GM23338 (cell line): ENCODE measurements around the gene NUDC. TPM values are rescaled to one million over a fixed set of nuclear protein-coding genes. Genes with fewer than 3 reads are reported as not detected.
"Not testable (repeated sequence)": the region's sequence is repeated elsewhere in the genome, so short reads cannot be mapped to it uniquely, and the experiment has no call there.

Experiments
- ATAC-seq: fragments of 200-7000 bp; cut with Tn5 transposase; 3 replicates; pipeline ENCODE4 v1.9.1; 2020
- DNase-seq: peaks from one replicate; pipeline ENCODE4 v3.0.0-alpha.2; 2015; ENCODE audit warnings: low spot score
- H2AFZ ChIP-seq: fragments of 200-600 bp; sonication (generic); 2 replicates; pipeline ENCODE4 v1.8.0; 2016; ENCODE audit warnings: antibody characterized with exemption, mild to moderate bottlenecking, moderate library complexity
- H3F3A ChIP-seq: fragments of 200-600 bp; sonication (generic); replicated peaks from 2 replicates; pipeline ENCODE4 v1.8.0; 2017; ENCODE audit warnings: antibody characterized with exemption, mixed run types, low read depth
- H3K27ac ChIP-seq: fragments of 200-600 bp; sonication (generic); 2 replicates; pipeline ENCODE4 v1.6.1; 2016; ENCODE audit warnings: low read depth
- H3K27me3 ChIP-seq: fragments of 200-600 bp; sonication (generic); 2 replicates; pipeline ENCODE4 v1.8.0; 2016; ENCODE audit warnings: mild to moderate bottlenecking, mixed run types, moderate library complexity; ENCODE audit not compliant: insufficient read depth
- H3K36me3 ChIP-seq: fragments of 200-600 bp; sonication (generic); 2 replicates; pipeline ENCODE4 v1.8.0; 2016; ENCODE audit warnings: mild to moderate bottlenecking; ENCODE audit not compliant: insufficient read depth
- H3K4me1 ChIP-seq: fragments of 200-600 bp; sonication (generic); 2 replicates; pipeline ENCODE4 v1.8.0; 2016; ENCODE audit warnings: mild to moderate bottlenecking, moderate library complexity; ENCODE audit not compliant: insufficient read depth
- H3K4me2 ChIP-seq: fragments of 200-600 bp; sonication (generic); 2 replicates; pipeline ENCODE4 v1.7.1; 2017; ENCODE audit warnings: mixed run types
- H3K4me3 ChIP-seq: fragments of 200-600 bp; sonication (generic); 2 replicates; pipeline ENCODE4 v1.6.1; 2016; ENCODE audit warnings: mixed run types
- H3K79me2 ChIP-seq: fragments of 200-600 bp; sonication (generic); replicated peaks from 2 replicates; pipeline ENCODE4 v1.8.0; 2017; ENCODE audit warnings: mild to moderate bottlenecking; ENCODE audit not compliant: insufficient read depth
- H3K9me2 ChIP-seq: fragments of 200-600 bp; sonication (generic); 2 replicates; pipeline ENCODE4 v1.8.0; 2017; ENCODE audit not compliant: insufficient read depth
- H4K20me1 ChIP-seq: fragments of 200-600 bp; sonication (generic); replicated peaks from 2 replicates; pipeline ENCODE4 v1.8.0; 2017; ENCODE audit warnings: mild to moderate bottlenecking; ENCODE audit not compliant: insufficient read depth
- H3K27ac Mint-ChIP-seq: 2 replicates; pipeline ENCODE4 v1.8.0; 2020; ENCODE audit warnings: inconsistent platforms, mild to moderate bottlenecking, moderate library complexity, mixed read lengths
- H3K27me3 Mint-ChIP-seq: 3 replicates; pipeline ENCODE4 v1.8.0; 2022; ENCODE audit warnings: low read depth, mild to moderate bottlenecking, moderate library complexity, mixed read lengths, inconsistent platforms; ENCODE audit not compliant: insufficient read depth, poor library complexity
- H3K36me3 Mint-ChIP-seq: 3 replicates; pipeline ENCODE4 v1.8.0; 2021; ENCODE audit warnings: low read depth, mild to moderate bottlenecking, inconsistent platforms, moderate library complexity, mixed read lengths
- H3K4me1 Mint-ChIP-seq: 3 replicates; pipeline ENCODE4 v1.8.0; 2020; ENCODE audit warnings: mild to moderate bottlenecking, inconsistent platforms, mixed read lengths
- H3K4me3 Mint-ChIP-seq: 3 replicates; pipeline ENCODE4 v1.8.0; 2021; ENCODE audit warnings: moderate library complexity, mild to moderate bottlenecking, inconsistent platforms, mixed read lengths
- H3K9me3 Mint-ChIP-seq: 3 replicates; pipeline ENCODE4 v1.8.0; 2020; ENCODE audit warnings: moderate library complexity, mild to moderate bottlenecking, inconsistent platforms, mixed read lengths
- EZH2 ChIP-seq: fragments of 200-600 bp; sonication (generic); IDR thresholded peaks from one replicate; pipeline ENCODE4 v1.8.0; 2017; ENCODE audit warnings: antibody characterized with exemption, mild to moderate bottlenecking, low read depth; ENCODE audit not compliant: unreplicated experiment
- EZH2phosphoT487 ChIP-seq: fragments of 200-600 bp; sonication (generic); IDR thresholded peaks from one replicate; pipeline ENCODE4 v1.8.1; 2018; ENCODE audit warnings: antibody characterized with exemption; ENCODE audit not compliant: unreplicated experiment
- STAT1 ChIP-seq: IDR thresholded peaks from one replicate; pipeline ENCODE4 v1.6.1; 2016; ENCODE audit warnings: antibody characterized with exemption; ENCODE audit not compliant: unreplicated experiment
- ZNF331 ChIP-seq: fragments of 250-450 bp; sonication (Bioruptor Pico); IDR thresholded peaks from 2 replicates; pipeline ENCODE4 v1.5.0; 2020; ENCODE audit warnings: low read depth, mild to moderate bottlenecking, moderate library complexity
- polyA plus RNA-seq: library from polyadenylated mRNA; unstranded; fragments of >200 nt; fragmentation: Nextera tagmentation; extraction: Ambion mirVana; gene quantifications from 2 replicates; pipeline ENCODE4 v1.2.1, GENCODE V29; 2016
- total RNA-seq: library from RNA; depleted of rRNA; stranded (reverse); fragments of >200 nt; shearing (Covaris generic); gene quantifications from 2 replicates; pipeline ENCODE4 v1.2.3, GENCODE V29; 2014
- TF ChIP-seq, protein P1 (sequence below): IDR thresholded peaks from one replicate; pipeline ENCODE4 v1.6.1; 2018; ENCODE audit warnings: antibody characterized with exemption; ENCODE audit not compliant: unreplicated experiment
- TF ChIP-seq, protein P2 (sequence below), 2 experiments: fragments of 200-600 bp in 1 of 2; sonication (generic) in 1 of 2; conservative IDR thresholded peaks; 2 replicates each; pipeline versions ENCODE4 v1.5.1 to v1.6.1; 2016 to 2017; ENCODE audit warnings: antibody characterized with exemption in 2 of 2, low read depth in 2 of 2, mild to moderate bottlenecking in 2 of 2, moderate library complexity in 1 of 2
- TF ChIP-seq, protein P3 (sequence below): fragments of 250-450 bp; sonication (Bioruptor Pico); IDR thresholded peaks from 2 replicates; pipeline ENCODE4 v1.5.0; 2020; ENCODE audit warnings: mild to moderate bottlenecking, moderate library complexity
- TF ChIP-seq, protein P4 (sequence below): IDR thresholded peaks from 2 replicates; pipeline ENCODE4 v1.6.1; 2016; ENCODE audit warnings: antibody characterized with exemption

The NUDC gene
- total and polyA plus RNA-seq, 2 experiments from 2014 or later = 96.2 to 224 TPM

DNA sequence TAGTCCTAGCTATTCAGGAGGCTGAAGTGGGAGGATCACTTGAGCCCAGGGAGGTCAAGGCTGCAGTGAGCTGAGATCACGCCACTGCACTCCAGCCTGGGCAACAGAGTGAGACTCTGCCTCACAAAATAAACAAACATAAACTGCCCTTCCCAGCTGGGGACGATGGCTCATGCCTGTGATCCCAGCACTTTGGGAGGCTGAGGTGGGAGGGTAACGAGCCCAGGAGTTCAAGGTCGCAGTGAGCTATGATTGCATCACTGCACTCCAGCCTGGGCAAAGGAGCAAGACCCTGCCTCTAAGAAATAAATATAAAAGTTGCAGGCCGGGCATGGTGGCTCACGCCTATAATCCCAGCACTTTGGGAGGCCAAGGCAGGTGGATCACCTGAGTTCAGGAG is 39.9 kb upstream of the NUDC start:
- not testable (repeated sequence) for H3K27ac Mint-ChIP-seq, H3K79me2 ChIP-seq, H3K4me1 Mint-ChIP-seq, ATAC-seq, H3K27ac ChIP-seq, H4K20me1 ChIP-seq, H2AFZ ChIP-seq, H3K9me3 Mint-ChIP-seq, H3K27me3 Mint-ChIP-seq, H3K4me3 Mint-ChIP-seq, H3K9me2 ChIP-seq, H3K4me3 ChIP-seq, H3K4me1 ChIP-seq, H3K27me3 ChIP-seq, DNase-seq, H3K4me2 ChIP-seq
- H3K36me3 Mint-ChIP-seq = peaks cover 59% of the 10 kb centered on the region
- H3K36me3 ChIP-seq = peaks cover 36% of the 10 kb centered on the region
- H3F3A ChIP-seq = 0 out of 2 replicates have a peak, but pooled peaks cover 16% of the 10 kb centered on the region

DNA sequence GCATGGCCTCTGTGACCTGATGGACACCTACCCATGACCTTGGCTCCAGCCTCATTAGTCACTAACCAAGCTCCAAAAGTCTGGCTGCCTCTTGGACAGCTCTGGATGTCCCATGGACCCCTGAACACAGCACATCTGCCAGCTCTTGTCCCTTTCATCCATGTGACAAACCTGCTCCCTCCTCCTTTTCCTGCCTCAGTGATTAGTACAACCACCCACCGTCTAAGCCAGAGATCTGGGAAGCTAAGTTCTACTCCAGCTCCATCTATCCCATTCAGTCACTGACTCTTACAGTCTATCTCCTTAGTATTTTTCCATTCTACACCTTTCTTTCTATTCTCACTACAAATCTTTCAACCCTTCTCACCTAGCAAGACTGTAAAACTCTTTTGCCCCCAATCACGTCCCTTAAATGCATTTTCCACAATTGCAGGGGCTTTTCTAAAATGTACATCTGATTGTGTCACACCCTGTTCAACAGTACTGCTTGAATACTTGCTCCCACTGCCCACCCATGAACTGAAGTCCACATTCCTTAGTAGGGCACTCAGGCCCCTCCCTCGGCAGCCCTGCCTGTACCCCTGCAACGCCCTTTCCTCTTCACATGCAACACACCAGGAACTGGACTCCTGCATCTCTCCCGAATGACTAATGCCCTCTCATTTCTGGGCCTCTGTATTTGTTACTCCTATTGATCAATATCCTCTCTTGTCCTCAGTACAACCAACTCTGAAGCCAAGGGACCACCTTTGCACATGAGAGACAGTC is 38.7 kb upstream of the NUDC start:
- peaks cover 32% of the 10 kb centered on the region for H3K36me3 ChIP-seq
- no peaks in the 10 kb centered on the region for H3K79me2 ChIP-seq
- H3K27me3 ChIP-seq = no peaks in the 10 kb centered on the region
- DNase-seq (no peak), ATAC-seq (no peak)
- Mint-ChIP-seq H3K36me3 (peaks cover 61% of the 10 kb centered on the region), H3K4me3 (no peak overlapping the region), H3K27ac (no peak overlapping the region), H3K27me3 (peaks cover 2% of the 10 kb centered on the region), H3K9me3 (no peaks in the 10 kb centered on the region), H3K4me1 (no peaks in the 10 kb centered on the region)
- no peak overlapping the region for H3K27ac ChIP-seq
- H3K9me2 ChIP-seq = no peaks in the 10 kb centered on the region
- H4K20me1 ChIP-seq = peaks cover 6% of the 10 kb centered on the region; the same call in 1 of the 2 replicates
- no peak overlapping the region for H2AFZ ChIP-seq
- 0 out of 2 replicates have a peak, but pooled peaks cover 12% of the 10 kb centered on the region for H3F3A ChIP-seq
- TF ChIP-seq, protein P1, sequence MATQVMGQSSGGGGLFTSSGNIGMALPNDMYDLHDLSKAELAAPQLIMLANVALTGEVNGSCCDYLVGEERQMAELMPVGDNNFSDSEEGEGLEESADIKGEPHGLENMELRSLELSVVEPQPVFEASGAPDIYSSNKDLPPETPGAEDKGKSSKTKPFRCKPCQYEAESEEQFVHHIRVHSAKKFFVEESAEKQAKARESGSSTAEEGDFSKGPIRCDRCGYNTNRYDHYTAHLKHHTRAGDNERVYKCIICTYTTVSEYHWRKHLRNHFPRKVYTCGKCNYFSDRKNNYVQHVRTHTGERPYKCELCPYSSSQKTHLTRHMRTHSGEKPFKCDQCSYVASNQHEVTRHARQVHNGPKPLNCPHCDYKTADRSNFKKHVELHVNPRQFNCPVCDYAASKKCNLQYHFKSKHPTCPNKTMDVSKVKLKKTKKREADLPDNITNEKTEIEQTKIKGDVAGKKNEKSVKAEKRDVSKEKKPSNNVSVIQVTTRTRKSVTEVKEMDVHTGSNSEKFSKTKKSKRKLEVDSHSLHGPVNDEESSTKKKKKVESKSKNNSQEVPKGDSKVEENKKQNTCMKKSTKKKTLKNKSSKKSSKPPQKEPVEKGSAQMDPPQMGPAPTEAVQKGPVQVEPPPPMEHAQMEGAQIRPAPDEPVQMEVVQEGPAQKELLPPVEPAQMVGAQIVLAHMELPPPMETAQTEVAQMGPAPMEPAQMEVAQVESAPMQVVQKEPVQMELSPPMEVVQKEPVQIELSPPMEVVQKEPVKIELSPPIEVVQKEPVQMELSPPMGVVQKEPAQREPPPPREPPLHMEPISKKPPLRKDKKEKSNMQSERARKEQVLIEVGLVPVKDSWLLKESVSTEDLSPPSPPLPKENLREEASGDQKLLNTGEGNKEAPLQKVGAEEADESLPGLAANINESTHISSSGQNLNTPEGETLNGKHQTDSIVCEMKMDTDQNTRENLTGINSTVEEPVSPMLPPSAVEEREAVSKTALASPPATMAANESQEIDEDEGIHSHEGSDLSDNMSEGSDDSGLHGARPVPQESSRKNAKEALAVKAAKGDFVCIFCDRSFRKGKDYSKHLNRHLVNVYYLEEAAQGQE = no peak
- TF ChIP-seq ZNF331 (CRISPR knock-in tag) (no peak), EZH2 (no peak), STAT1 (no peak), EZH2phosphoT487 (no peak)
- TF ChIP-seq, protein P2, sequence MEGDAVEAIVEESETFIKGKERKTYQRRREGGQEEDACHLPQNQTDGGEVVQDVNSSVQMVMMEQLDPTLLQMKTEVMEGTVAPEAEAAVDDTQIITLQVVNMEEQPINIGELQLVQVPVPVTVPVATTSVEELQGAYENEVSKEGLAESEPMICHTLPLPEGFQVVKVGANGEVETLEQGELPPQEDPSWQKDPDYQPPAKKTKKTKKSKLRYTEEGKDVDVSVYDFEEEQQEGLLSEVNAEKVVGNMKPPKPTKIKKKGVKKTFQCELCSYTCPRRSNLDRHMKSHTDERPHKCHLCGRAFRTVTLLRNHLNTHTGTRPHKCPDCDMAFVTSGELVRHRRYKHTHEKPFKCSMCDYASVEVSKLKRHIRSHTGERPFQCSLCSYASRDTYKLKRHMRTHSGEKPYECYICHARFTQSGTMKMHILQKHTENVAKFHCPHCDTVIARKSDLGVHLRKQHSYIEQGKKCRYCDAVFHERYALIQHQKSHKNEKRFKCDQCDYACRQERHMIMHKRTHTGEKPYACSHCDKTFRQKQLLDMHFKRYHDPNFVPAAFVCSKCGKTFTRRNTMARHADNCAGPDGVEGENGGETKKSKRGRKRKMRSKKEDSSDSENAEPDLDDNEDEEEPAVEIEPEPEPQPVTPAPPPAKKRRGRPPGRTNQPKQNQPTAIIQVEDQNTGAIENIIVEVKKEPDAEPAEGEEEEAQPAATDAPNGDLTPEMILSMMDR (conservative IDR thresholded peaks at IDR 0.05; ENCODE audit: low read depth in 2 of 2) = no peak
- TF ChIP-seq, protein P3, sequence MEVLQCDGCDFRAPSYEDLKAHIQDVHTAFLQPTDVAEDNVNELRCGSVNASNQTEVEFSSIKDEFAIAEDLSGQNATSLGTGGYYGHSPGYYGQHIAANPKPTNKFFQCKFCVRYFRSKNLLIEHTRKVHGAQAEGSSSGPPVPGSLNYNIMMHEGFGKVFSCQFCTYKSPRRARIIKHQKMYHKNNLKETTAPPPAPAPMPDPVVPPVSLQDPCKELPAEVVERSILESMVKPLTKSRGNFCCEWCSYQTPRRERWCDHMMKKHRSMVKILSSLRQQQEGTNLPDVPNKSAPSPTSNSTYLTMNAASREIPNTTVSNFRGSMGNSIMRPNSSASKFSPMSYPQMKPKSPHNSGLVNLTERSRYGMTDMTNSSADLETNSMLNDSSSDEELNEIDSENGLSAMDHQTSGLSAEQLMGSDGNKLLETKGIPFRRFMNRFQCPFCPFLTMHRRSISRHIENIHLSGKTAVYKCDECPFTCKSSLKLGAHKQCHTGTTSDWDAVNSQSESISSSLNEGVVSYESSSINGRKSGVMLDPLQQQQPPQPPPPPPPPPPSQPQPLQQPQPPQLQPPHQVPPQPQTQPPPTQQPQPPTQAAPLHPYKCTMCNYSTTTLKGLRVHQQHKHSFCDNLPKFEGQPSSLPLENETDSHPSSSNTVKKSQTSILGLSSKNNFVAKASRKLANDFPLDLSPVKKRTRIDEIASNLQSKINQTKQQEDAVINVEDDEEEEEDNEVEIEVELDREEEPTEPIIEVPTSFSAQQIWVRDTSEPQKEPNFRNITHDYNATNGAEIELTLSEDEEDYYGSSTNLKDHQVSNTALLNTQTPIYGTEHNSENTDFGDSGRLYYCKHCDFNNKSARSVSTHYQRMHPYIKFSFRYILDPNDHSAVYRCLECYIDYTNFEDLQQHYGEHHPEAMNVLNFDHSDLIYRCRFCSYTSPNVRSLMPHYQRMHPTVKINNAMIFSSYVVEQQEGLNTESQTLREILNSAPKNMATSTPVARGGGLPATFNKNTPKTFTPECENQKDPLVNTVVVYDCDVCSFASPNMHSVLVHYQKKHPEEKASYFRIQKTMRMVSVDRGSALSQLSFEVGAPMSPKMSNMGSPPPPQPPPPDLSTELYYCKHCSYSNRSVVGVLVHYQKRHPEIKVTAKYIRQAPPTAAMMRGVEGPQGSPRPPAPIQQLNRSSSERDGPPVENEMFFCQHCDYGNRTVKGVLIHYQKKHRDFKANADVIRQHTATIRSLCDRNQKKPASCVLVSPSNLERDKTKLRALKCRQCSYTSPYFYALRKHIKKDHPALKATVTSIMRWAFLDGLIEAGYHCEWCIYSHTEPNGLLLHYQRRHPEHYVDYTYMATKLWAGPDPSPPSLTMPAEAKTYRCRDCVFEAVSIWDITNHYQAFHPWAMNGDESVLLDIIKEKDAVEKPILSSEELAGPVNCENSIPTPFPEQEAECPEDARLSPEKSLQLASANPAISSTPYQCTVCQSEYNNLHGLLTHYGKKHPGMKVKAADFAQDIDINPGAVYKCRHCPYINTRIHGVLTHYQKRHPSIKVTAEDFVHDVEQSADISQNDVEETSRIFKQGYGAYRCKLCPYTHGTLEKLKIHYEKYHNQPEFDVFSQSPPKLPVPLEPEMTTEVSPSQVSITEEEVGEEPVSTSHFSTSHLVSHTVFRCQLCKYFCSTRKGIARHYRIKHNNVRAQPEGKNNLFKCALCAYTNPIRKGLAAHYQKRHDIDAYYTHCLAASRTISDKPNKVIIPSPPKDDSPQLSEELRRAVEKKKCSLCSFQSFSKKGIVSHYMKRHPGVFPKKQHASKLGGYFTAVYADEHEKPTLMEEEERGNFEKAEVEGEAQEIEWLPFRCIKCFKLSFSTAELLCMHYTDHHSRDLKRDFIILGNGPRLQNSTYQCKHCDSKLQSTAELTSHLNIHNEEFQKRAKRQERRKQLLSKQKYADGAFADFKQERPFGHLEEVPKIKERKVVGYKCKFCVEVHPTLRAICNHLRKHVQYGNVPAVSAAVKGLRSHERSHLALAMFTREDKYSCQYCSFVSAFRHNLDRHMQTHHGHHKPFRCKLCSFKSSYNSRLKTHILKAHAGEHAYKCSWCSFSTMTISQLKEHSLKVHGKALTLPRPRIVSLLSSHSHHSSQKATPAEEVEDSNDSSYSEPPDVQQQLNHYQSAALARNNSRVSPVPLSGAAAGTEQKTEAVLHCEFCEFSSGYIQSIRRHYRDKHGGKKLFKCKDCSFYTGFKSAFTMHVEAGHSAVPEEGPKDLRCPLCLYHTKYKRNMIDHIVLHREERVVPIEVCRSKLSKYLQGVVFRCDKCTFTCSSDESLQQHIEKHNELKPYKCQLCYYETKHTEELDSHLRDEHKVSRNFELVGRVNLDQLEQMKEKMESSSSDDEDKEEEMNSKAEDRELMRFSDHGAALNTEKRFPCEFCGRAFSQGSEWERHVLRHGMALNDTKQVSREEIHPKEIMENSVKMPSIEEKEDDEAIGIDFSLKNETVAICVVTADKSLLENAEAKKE = no peak
- TF ChIP-seq, protein P4, sequence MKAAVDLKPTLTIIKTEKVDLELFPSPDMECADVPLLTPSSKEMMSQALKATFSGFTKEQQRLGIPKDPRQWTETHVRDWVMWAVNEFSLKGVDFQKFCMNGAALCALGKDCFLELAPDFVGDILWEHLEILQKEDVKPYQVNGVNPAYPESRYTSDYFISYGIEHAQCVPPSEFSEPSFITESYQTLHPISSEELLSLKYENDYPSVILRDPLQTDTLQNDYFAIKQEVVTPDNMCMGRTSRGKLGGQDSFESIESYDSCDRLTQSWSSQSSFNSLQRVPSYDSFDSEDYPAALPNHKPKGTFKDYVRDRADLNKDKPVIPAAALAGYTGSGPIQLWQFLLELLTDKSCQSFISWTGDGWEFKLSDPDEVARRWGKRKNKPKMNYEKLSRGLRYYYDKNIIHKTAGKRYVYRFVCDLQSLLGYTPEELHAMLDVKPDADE = no peak
- no peak overlapping the region for H3K4me2 ChIP-seq
- no peaks in the 10 kb centered on the region for H3K4me1 ChIP-seq
- H3K4me3 ChIP-seq = no peak overlapping the region
